Ascending aorta (tissue), 2 donors: Measurements from ENCODE around the gene GCKR. TPM values are rescaled to one million over a fixed set of nuclear protein-coding genes. Genes with fewer than 3 reads are reported as not detected.
"Not testable (repeated sequence)": the region's sequence is repeated elsewhere in the genome, so short reads cannot be mapped to it uniquely, and the experiment has no call there.

ENCODE experiments used
- DNase-seq, 2 donors: peaks; one replicate each; pipeline ENCODE4 v3.0.0-alpha.2; 2019; ENCODE audit warnings: low spot score in 2 of 2
- H3K27ac ChIP-seq, 2 donors: fragments of 200-600 bp; sonication (generic); one replicate each; pipeline ENCODE4 v1.5.1; 2016 to 2017; ENCODE audit warnings: mild to moderate bottlenecking in 1 of 2
- H3K27me3 ChIP-seq: fragments of 200-600 bp; sonication (generic); one replicate; pipeline ENCODE4 v1.5.1; 2017
- H3K36me3 ChIP-seq, 2 donors: fragments of 200-600 bp; sonication (generic); one replicate each; pipeline ENCODE4 v1.5.1; 2016
- H3K4me1 ChIP-seq, 2 donors: fragments of 200-600 bp; sonication (generic); one replicate each; pipeline ENCODE4 v1.5.1; 2016 to 2017; ENCODE audit warnings: mild to moderate bottlenecking in 1 of 2
- H3K4me3 ChIP-seq, 2 donors: fragments of 200-600 bp; sonication (generic); one replicate each; pipeline ENCODE4 v1.5.1; 2016 to 2017; ENCODE audit warnings: mild to moderate bottlenecking in 1 of 2
- H3K9me3 ChIP-seq, 2 donors: fragments of 200-600 bp; sonication (generic); one replicate each; pipeline ENCODE4 v1.5.1; 2016
- intact Hi-C: fragments of 100-400 bp; cut with DNase I; formaldehyde crosslinking; loops from one replicate; pipeline ENCODE4 v1.15.1; 2023
- total RNA-seq: library from RNA; depleted of rRNA; stranded (reverse); fragments of >200 nt; gene quantifications from one replicate; pipeline ENCODE4 v1.1.0, GENCODE V29; 2016
- TF ChIP-seq, protein P1 (sequence below), 3 experiments: fragments of 200-600 bp in 2 of 3; fragments of 450-650 bp in 1 of 3; sonication (generic) in 2 of 3; IDR thresholded peaks; one replicate each; pipeline ENCODE4 v1.5.1; 2016 to 2019; ENCODE audit warnings: antibody characterized with exemption in 3 of 3, mild to moderate bottlenecking in 1 of 3, moderate library complexity in 1 of 3

Gene GCKR
- total RNA-seq, 1 donor from 2014 or later = not detected

DNA sequence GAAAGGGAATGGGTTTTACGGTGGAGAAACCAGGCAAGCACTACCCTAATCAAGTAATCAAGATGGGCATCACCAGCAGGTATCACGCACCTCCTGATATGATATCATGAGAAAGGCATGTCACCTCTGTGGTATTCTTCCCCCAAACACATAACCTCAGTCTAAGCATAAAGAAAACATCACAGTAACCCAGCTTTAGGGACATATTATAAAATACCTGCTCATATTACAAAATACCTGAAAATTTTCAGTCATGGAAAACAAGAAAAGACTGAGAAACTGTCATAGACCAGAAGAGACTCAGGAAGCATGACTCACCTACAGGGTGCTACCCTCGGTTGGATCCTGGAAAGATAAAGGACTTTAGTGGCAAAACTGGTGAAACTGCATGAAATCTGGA is 30.5 kb downstream of the GCKR start:
- H3K9me3 ChIP-seq = no peaks in the 10 kb centered on the region
- TF ChIP-seq, protein P1, sequence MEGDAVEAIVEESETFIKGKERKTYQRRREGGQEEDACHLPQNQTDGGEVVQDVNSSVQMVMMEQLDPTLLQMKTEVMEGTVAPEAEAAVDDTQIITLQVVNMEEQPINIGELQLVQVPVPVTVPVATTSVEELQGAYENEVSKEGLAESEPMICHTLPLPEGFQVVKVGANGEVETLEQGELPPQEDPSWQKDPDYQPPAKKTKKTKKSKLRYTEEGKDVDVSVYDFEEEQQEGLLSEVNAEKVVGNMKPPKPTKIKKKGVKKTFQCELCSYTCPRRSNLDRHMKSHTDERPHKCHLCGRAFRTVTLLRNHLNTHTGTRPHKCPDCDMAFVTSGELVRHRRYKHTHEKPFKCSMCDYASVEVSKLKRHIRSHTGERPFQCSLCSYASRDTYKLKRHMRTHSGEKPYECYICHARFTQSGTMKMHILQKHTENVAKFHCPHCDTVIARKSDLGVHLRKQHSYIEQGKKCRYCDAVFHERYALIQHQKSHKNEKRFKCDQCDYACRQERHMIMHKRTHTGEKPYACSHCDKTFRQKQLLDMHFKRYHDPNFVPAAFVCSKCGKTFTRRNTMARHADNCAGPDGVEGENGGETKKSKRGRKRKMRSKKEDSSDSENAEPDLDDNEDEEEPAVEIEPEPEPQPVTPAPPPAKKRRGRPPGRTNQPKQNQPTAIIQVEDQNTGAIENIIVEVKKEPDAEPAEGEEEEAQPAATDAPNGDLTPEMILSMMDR (IDR thresholded peaks at IDR 0.05) = no peak
- H3K4me1 ChIP-seq = no peaks in the 10 kb centered on the region
- no peak overlapping the region for H3K27ac ChIP-seq
- H3K36me3 ChIP-seq = no peaks in the 10 kb centered on the region
- intact Hi-C loops = no loop called here
- no peaks in the 10 kb centered on the region for H3K27me3 ChIP-seq
- DNase-seq = no peak
- no peak overlapping the region for H3K4me3 ChIP-seq

DNA sequence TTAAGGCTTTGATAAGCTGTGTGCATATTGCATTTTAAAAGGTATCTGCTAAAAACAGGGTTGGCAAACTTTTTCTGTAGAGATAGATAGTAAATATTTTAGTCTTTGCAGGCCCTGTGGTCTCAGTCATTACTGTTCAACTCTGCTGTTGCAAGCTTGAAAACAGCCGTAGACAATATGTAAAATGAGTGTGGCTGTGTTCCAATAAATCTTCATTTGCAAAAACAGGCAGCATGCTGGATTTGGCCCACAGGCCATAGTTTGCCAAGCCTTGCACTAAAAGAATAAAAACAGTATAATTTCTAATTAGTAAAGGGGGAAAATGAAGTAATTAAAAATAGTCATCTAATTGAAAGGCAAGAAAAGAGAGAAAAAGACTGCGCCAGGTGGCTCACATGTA is 35.3 kb downstream of the GCKR start:
- no peaks in the 10 kb centered on the region for H3K27me3 ChIP-seq
- intact Hi-C loops = no loop called here
- no peaks in the 10 kb centered on the region for H3K36me3 ChIP-seq
- H3K27ac ChIP-seq = no peak overlapping the region
- no peaks in the 10 kb centered on the region for H3K4me1 ChIP-seq
- no peak for DNase-seq
- no peak overlapping the region for H3K4me3 ChIP-seq
- H3K9me3 ChIP-seq = no peaks in the 10 kb centered on the region
- TF ChIP-seq, protein P1 (IDR thresholded peaks at IDR 0.05) = no peak

DNA sequence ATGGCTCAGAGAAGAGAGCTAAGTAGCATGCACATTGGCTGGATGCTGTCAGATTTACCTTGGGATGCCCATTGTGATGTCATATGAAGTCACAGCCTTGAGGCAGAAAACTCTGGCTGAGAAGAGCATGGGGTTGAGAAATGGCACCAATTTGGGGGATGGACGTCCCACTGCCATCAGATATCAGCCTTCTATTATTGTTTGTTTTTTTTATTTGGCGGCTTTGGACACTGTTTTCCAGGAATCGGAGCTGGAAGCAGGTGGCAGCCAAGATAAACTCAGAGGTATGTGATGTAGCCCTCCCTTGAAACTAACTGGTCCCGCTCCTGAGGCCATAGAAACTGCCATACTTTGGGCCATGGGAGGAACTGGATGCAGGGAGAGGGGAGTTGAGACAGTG is 40.6 kb downstream of the GCKR start:
- Histone ChIP-seq H3K4me1 (no peaks in the 10 kb centered on the region), H3K4me3 (no peak overlapping the region), H3K36me3 (no peaks in the 10 kb centered on the region), H3K27ac (no peak overlapping the region), H3K9me3 (no peaks in the 10 kb centered on the region), H3K27me3 (no peaks in the 10 kb centered on the region)
- TF ChIP-seq, protein P1 (IDR thresholded peaks at IDR 0.05) = no peak
- intact Hi-C loops = no loop called here
- DNase-seq = no peak

DNA sequence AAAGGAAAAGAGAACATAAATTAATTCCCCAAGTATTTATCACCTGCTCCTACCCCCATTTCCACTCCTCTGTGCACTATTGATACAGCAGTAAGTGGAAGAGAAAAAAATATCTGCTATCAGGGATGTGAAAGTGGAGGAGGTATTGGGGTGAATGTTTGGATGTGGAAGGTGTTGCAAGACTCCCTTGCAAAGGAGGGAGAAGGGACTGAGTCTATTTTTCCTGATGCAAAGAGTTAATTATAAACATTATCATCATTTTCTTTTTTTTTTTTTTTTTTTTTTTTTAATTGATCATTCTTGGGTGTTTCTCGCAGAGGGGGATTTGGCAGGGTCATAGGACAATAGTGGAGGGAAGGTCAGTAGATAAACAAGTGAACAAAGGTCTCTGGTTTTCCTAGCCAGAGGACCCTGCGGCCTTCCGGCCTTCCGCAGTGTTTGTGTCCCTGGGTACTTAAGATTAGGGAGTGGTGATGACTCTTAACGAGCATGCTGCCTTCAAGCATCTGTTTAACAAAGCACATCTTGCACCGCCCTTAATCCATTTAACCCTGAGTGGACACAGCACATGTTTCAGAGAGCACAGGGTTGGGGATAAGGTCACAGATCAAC is 42.3 kb downstream of the GCKR start:
- H3K4me3 ChIP-seq, H3K9me3 ChIP-seq, H3K27me3 ChIP-seq, H3K4me1 ChIP-seq, H3K27ac ChIP-seq, intact Hi-C loops, H3K36me3 ChIP-seq, DNase-seq: not testable (repeated sequence)

DNA sequence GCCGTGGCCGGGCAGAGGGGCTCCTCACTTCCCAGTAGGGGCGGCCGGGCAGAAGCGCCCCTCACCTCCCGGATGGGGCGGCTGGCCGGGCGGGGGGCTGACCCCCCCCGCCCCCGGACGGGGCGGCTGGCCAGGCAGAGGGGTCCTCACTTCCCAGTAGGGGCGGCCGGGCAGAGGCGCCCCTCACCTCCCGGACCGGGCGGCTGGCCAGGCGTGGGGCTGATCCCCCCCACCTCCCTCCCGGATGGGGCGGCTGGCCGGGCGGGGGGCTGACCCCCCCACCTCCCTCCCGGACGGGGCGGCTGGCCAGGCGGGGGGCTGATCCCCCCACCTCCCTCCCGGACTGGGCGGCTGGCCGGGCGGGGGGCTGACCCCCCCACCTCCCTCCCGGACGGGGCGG is 43.0 kb downstream of the GCKR start:
- H3K27ac ChIP-seq, H3K9me3 ChIP-seq, intact Hi-C loops, DNase-seq, H3K4me3 ChIP-seq, H3K4me1 ChIP-seq, H3K27me3 ChIP-seq, H3K36me3 ChIP-seq: not testable (repeated sequence)

DNA sequence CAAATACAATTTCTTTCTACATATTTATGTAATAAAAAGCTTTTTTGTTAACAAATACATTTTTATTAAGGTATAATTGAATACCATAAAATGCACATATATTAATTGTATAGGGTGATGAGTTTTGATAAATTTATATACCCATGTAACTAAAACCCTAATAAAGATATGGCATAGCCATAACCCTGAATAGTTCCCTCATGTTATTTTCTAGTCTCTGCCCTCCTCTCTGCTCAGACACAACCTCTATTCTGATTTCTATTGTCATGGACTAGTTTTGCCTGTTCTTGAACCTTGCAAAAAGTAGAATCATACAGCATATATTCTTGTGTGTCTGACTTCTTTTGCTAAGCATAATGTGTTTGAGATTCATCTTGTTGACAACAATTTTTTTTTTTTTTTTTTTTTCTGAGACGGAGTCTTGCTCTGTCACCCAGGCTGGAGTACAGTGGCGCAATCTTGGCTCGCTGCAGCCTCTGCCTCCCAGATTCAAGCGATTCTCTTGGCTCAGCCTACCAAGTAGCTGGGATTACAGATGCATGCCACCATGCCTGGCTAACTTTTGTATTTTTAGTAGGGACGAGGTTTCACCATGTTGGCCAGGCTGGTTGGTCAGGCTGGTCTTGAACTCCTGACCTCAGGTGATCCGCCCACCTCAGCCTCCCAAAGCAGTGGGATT is 47.6 kb downstream of the GCKR start:
- Histone ChIP-seq H3K36me3 (no peaks in the 10 kb centered on the region), H3K9me3 (no peaks in the 10 kb centered on the region), H3K27ac (no peak overlapping the region), H3K4me3 (no peak overlapping the region), H3K27me3 (no peaks in the 10 kb centered on the region), H3K4me1 (no peaks in the 10 kb centered on the region)
- DNase-seq = no peak
- intact Hi-C loops = no loop called here
- TF ChIP-seq, protein P1 (IDR thresholded peaks at IDR 0.05) = no peak
